ENCODE measurements around the gene MED13L. TPM values are rescaled to one million over a fixed set of nuclear protein-coding genes. Genes with fewer than 3 reads are reported as not detected.

MED13L gene
- total RNA-seq, 1 experiment from 2014 or later: 80.5 TPM

GRCh38 chr12:116196226-116196625 is 81.3 kb downstream of the MED13L start:
- Mint-ChIP-seq H3K27me3 (ENCODE audit: low read depth) (no peaks in the 10 kb centered on the region), H3K4me3 (no peak overlapping the region), H3K4me1 (peaks cover 34% of the 10 kb centered on the region), H3K9me3 (no peaks in the 10 kb centered on the region), H3K27ac (no peak overlapping the region), H3K36me3 (no peaks in the 10 kb centered on the region)
- POLR2A ChIA-PET: interaction anchor here (0.6 to 0.7 kb wide), 2 partner anchors 9 to 20 kb away, joined by 3 read pairs; no protein-coding TSS in a partner anchor
- CTCF ChIA-PET: interaction anchor here (1.0 kb wide), 1 partner anchor 40 kb away, joined by 3 read pairs; no protein-coding TSS in a partner anchor
- no peak for TF ChIP-seq ZNF423 (CRISPR knock-in tag; IDR thresholded peaks at IDR 0.05)
- TF ChIP-seq FOXP1 (CRISPR knock-in tag; IDR thresholded peaks at IDR 0.05; ENCODE audit: borderline replicate concordance): no peak
- no peak for TF ChIP-seq CTCF (IDR thresholded peaks at IDR 0.05)
- no peak for TF ChIP-seq PRDM15 (CRISPR knock-in tag; IDR thresholded peaks at IDR 0.05)
- no peak for TF ChIP-seq ZNF263 (CRISPR knock-in tag; IDR thresholded peaks at IDR 0.05; ENCODE audit: low read depth)
- no peak for TF ChIP-seq CBFB (CRISPR knock-in tag; IDR thresholded peaks at IDR 0.05; ENCODE audit: low read depth)
- no peak for TF ChIP-seq USF1 (CRISPR knock-in tag; IDR thresholded peaks at IDR 0.05)
- no peak for TF ChIP-seq ZNF232 (CRISPR knock-in tag; IDR thresholded peaks at IDR 0.05)
- no peak for TF ChIP-seq PREB (CRISPR knock-in tag; IDR thresholded peaks at IDR 0.05; ENCODE audit: borderline replicate concordance)
- no peak for TF ChIP-seq ZNF532 (CRISPR knock-in tag; IDR thresholded peaks at IDR 0.05; ENCODE audit: borderline replicate concordance)
- TF ChIP-seq E2F5 (CRISPR knock-in tag; IDR thresholded peaks at IDR 0.05): no peak
- TF ChIP-seq USF2 (CRISPR knock-in tag; IDR thresholded peaks at IDR 0.05): no peak
- TF ChIP-seq TP53 (CRISPR knock-in tag; IDR thresholded peaks at IDR 0.05): no peak
- TF ChIP-seq GTF2I (CRISPR knock-in tag; conservative IDR thresholded peaks at IDR 0.05): no peak
- no peak for TF ChIP-seq SP1 (CRISPR knock-in tag; conservative IDR thresholded peaks at IDR 0.05)
- no peak for TF ChIP-seq ZSCAN18 (CRISPR knock-in tag; IDR thresholded peaks at IDR 0.05)
- TF ChIP-seq ZNF425 (CRISPR knock-in tag; conservative IDR thresholded peaks at IDR 0.05): no peak
- no peak for TF ChIP-seq TEAD4 (CRISPR knock-in tag; IDR thresholded peaks at IDR 0.05)
- TF ChIP-seq NR2C2 (CRISPR knock-in tag; IDR thresholded peaks at IDR 0.05): no peak
- no peak for ATAC-seq
- no peak for DNase-seq (ENCODE audit: low spot score)

Data from WTC11 (cell line).